H1 (cell line): ENCODE measurements around the gene HSF4. TPM values are rescaled to one million over a fixed set of nuclear protein-coding genes. Genes with fewer than 3 reads are reported as not detected.

Source experiments
- CTCF ChIA-PET: fragments of 300-600 bp; sonication (Branson Sonifier 250); formaldehyde crosslinking; loops from one replicate; lab custom pipeline; 2021; ENCODE audit not compliant: partially characterized antibody; lab: Charles Lee
- POLR2A ChIA-PET: fragments of 300-600 bp; sonication (Branson Sonifier 250); formaldehyde crosslinking; loops from one replicate; lab custom pipeline; 2021; ENCODE audit warnings: inconsistent platforms; ENCODE audit not compliant: partially characterized antibody; lab: Charles Lee
- DNase-seq, 2 experiments: peaks; one replicate each; pipeline versions ENCODE4 v3.0.0 to v3.0.0-alpha.2; 2010 to 2022; ENCODE audit warnings: low spot score in 2 of 2, low read depth in 1 of 2, mixed read lengths in 1 of 2
- FAIRE-seq: peaks from 2 replicates; lab custom pipeline; 2011; peaks lifted over from hg19 to GRCh38; lab: Jason Lieb, UNC
- H2AFZ ChIP-seq: 2 replicates; pipeline ENCODE4 v1.8.1; 2012; ENCODE audit warnings: low read length, inconsistent platforms
- H2AK5ac ChIP-seq: 2 replicates; pipeline ENCODE4 v1.6.1; 2013; ENCODE audit warnings: low read depth, low read length
- H2BK120ac ChIP-seq: replicated peaks from 2 replicates; pipeline ENCODE3; 2013; ENCODE audit warnings: low read depth, low read length, inconsistent platforms
- H2BK12ac ChIP-seq: 2 replicates; pipeline ENCODE4 v1.6.1; 2013; ENCODE audit warnings: low read depth, low read length
- H2BK15ac ChIP-seq: 2 replicates; pipeline ENCODE4 v1.6.1; 2013; ENCODE audit warnings: low read length
- H2BK20ac ChIP-seq: 2 replicates; pipeline ENCODE4 v1.6.1; 2013; ENCODE audit warnings: low read length
- H2BK5ac ChIP-seq: 2 replicates; pipeline ENCODE4 v1.6.1; 2013; ENCODE audit warnings: low read depth, low read length
- H3K14ac ChIP-seq: 2 replicates; pipeline ENCODE4 v1.6.1; 2013; ENCODE audit warnings: inconsistent platforms; ENCODE audit not compliant: insufficient read length
- H3K18ac ChIP-seq: 2 replicates; pipeline ENCODE4 v1.6.1; 2013; ENCODE audit warnings: low read length; ENCODE audit errors: extremely low read depth
- H3K23ac ChIP-seq: 2 replicates; pipeline ENCODE4 v1.6.1; 2013; ENCODE audit warnings: inconsistent platforms; ENCODE audit not compliant: insufficient read length
- H3K23me2 ChIP-seq: 2 replicates; pipeline ENCODE4 v1.6.1; 2013; ENCODE audit warnings: low read depth, low read length
- H3K27ac ChIP-seq: 2 replicates; pipeline ENCODE4 v1.6.1; 2011; ENCODE audit warnings: low read depth, low read length, inconsistent platforms
- H3K27me3 ChIP-seq, 4 experiments: replicated peaks in 1 of 4; 1 replicate in 1 of 4; 2 replicates in 3 of 4; pipeline versions ENCODE4 v1.6.1 to v1.8.1; 2011 to 2013; ENCODE audit warnings: low read length in 3 of 4, mild to moderate bottlenecking in 3 of 4, inconsistent platforms in 2 of 4, mixed read lengths in 2 of 4, moderate library complexity in 1 of 4; ENCODE audit not compliant: control insufficient read depth in 3 of 4, insufficient read depth in 3 of 4; ENCODE audit errors: extremely low read depth in 1 of 4
- H3K36me3 ChIP-seq, 4 experiments: 2 replicates each; pipeline versions ENCODE4 v1.6.1 to v1.8.1; 2011 to 2013; ENCODE audit warnings: mild to moderate bottlenecking in 4 of 4, low read length in 3 of 4, moderate library complexity in 2 of 4, control low read depth in 1 of 4, inconsistent platforms in 1 of 4; ENCODE audit not compliant: insufficient read depth in 4 of 4, control insufficient read depth in 2 of 4
- H3K4ac ChIP-seq: replicated peaks from 2 replicates; pipeline ENCODE3; 2013; ENCODE audit warnings: low read length, low read depth, mixed read lengths, inconsistent platforms; ENCODE audit not compliant: insufficient read length
- H3K4me1 ChIP-seq, 4 experiments: replicated peaks in 1 of 4; 1 replicate in 1 of 4; 2 replicates in 3 of 4; pipeline versions ENCODE4 v1.6.1 to v1.8.1; 2011 to 2013; ENCODE audit warnings: low read length in 3 of 4, inconsistent platforms in 2 of 4, mixed read lengths in 1 of 4; ENCODE audit not compliant: insufficient read depth in 4 of 4, control insufficient read depth in 3 of 4
- H3K4me2 ChIP-seq, 2 experiments: 2 replicates each; pipeline versions ENCODE4 v1.6.1 to v1.8.1; 2011 to 2013; ENCODE audit warnings: low read depth in 2 of 2, low read length in 2 of 2, control low read depth in 1 of 2, inconsistent platforms in 1 of 2, mild to moderate bottlenecking in 1 of 2; ENCODE audit not compliant: insufficient read depth in 1 of 2
- H3K4me3 ChIP-seq, 4 experiments: fragments of 200-600, 300-600 bp in 1 of 4; sonication (generic), shearing (Covaris generic), sonication (Bioruptor Twin) in 1 of 4; 2 replicates each; pipeline versions ENCODE4 v1.5.1 to v1.8.1; 2011 to 2016; ENCODE audit warnings: low read length in 4 of 4, low read depth in 3 of 4, control low read depth in 2 of 4, inconsistent platforms in 2 of 4, mild to moderate bottlenecking in 2 of 4, mixed read lengths in 1 of 4, moderate library complexity in 1 of 4; ENCODE audit not compliant: insufficient read depth in 2 of 4; ENCODE audit errors: extremely low read depth in 1 of 4
- H3K56ac ChIP-seq: replicated peaks from 2 replicates; pipeline ENCODE3; 2013; ENCODE audit warnings: low read depth, mild to moderate bottlenecking, mixed read lengths, low read length, inconsistent platforms; ENCODE audit not compliant: insufficient read length
- H3K79me1 ChIP-seq: 2 replicates; pipeline ENCODE4 v1.6.1; 2013; ENCODE audit warnings: low read depth, low read length, control low read depth
- H3K79me2 ChIP-seq, 2 experiments: 2 replicates each; pipeline versions ENCODE4 v1.6.1 to v1.8.1; 2012 to 2013; ENCODE audit warnings: low read length in 2 of 2, mild to moderate bottlenecking in 2 of 2, inconsistent platforms in 1 of 2; ENCODE audit not compliant: insufficient read depth in 2 of 2, control insufficient read depth in 1 of 2
- H3K9ac ChIP-seq, 4 experiments: replicated peaks in 1 of 4; 1 replicate in 1 of 4; 2 replicates in 3 of 4; pipeline versions ENCODE4 v1.6.1 to v1.8.1; 2011 to 2013; ENCODE audit warnings: low read depth in 3 of 4, low read length in 3 of 4, control low read depth in 2 of 4, mild to moderate bottlenecking in 2 of 4, moderate library complexity in 2 of 4, inconsistent platforms in 1 of 4; ENCODE audit errors: extremely low read depth in 1 of 4
- H3K9me3 ChIP-seq, 2 experiments: 2 replicates each; pipeline versions ENCODE4 v1.6.1 to v1.8.1; 2012 to 2013; ENCODE audit warnings: mild to moderate bottlenecking in 2 of 2, moderate library complexity in 2 of 2, control low read depth in 1 of 2, inconsistent platforms in 1 of 2, low read depth in 1 of 2, low read length in 1 of 2, mixed read lengths in 1 of 2; ENCODE audit not compliant: insufficient read depth in 2 of 2
- H4K20me1 ChIP-seq, 2 experiments: replicated peaks in 1 of 2; 2 replicates each; pipeline versions ENCODE3 to v1.8.1; 2011 to 2013; ENCODE audit warnings: inconsistent platforms in 2 of 2, low read length in 2 of 2, mild to moderate bottlenecking in 1 of 2; ENCODE audit not compliant: insufficient read depth in 2 of 2, control insufficient read depth in 1 of 2
- H4K5ac ChIP-seq: 2 replicates; pipeline ENCODE4 v1.6.1; 2013; ENCODE audit warnings: low read length, low read depth, mixed read lengths, inconsistent platforms; ENCODE audit not compliant: insufficient read length
- H4K8ac ChIP-seq: 2 replicates; pipeline ENCODE4 v1.8.0; 2013; ENCODE audit warnings: mild to moderate bottlenecking, moderate library complexity, low read length, inconsistent platforms; ENCODE audit not compliant: insufficient read depth; ENCODE audit errors: extremely low read depth
- H4K91ac ChIP-seq: replicated peaks from 2 replicates; pipeline ENCODE3; 2013; ENCODE audit warnings: low read length, mixed read lengths, inconsistent platforms; ENCODE audit not compliant: insufficient read length
- MAX ChIP-seq: IDR thresholded peaks from 2 replicates; pipeline ENCODE4 v1.6.1; 2012; ENCODE audit warnings: inconsistent platforms
- POLR2AphosphoS5 ChIP-seq: IDR thresholded peaks from 2 replicates; pipeline ENCODE4 v1.6.1; 2011; ENCODE audit warnings: low read depth, low read length
- TCF12 ChIP-seq: IDR thresholded peaks from 2 replicates; pipeline ENCODE4 v1.6.1; 2011; ENCODE audit warnings: low read depth, mild to moderate bottlenecking, low read length
- WGBS, 2 experiments: shearing (Covaris generic) in 1 of 2; methylation state at CpG; one replicate each; pipeline versions ENCODE4 v1.1.6 to v1.1.7; 2013 to 2015; ENCODE audit warnings: low lambda C conversion rate in 2 of 2, mixed read lengths in 2 of 2, inconsistent platforms in 1 of 2, low coverage in 1 of 2, missing lambda C conversion rate in 1 of 2; ENCODE audit not compliant: insufficient replicate concordance in 2 of 2, insufficient coverage in 1 of 2, insufficient read length in 1 of 2; ENCODE audit errors: extremely low coverage in 1 of 2, missing lambda C conversion rate in 1 of 2; 5-methylcytosine and 5-hydroxymethylcytosine counted together
- polyA plus RNA-seq, 7 experiments: library from polyadenylated mRNA; depleted of rRNA in 3 of 7; stranded (reverse) in 5 of 7; unstranded in 2 of 7; fragments of >200 nt in 5 of 7; fragments of 200-250 nt in 2 of 7; gene quantifications; 1 replicate in 5 of 7; 2 replicates in 1 of 7; 4 replicates in 1 of 7; pipeline versions ENCODE4 v1.2.1 to v1.2.3, GENCODE V29; 2011 to 2013; ENCODE audit warnings: missing spikeins in 2 of 7, mixed read lengths in 2 of 7
- total RNA-seq: library from RNA; stranded (reverse); fragmentation: NEBNext Ultra II Directional; extraction: Animal tissue kit (Norgen Biotek cat#: 25700); gene quantifications from 2 replicates; pipeline ENCODE4 v1.2.1, GENCODE V29; 2021

Gene HSF4
- total and polyA plus RNA-seq, 2 of the 8 experiments (the other 6 are each of a cell fraction or from before 2014, with no cell fraction given) = 0.14 TPM; not detected in 1

- Histone ChIP-seq H3K18ac (no peak overlapping the region), H3K14ac (no peak overlapping the region), H3K9ac (no peak overlapping the region), H2BK12ac (no peak overlapping the region), H3K79me1 (no peaks in the 10 kb centered on the region), H3K79me2 (no peaks in the 10 kb centered on the region), H2AK5ac (no peak overlapping the region), H3K27ac (no peak overlapping the region), H3K23ac (no peak overlapping the region), H4K8ac (no peak overlapping the region), H3K56ac (no peak overlapping the region), H2BK20ac (no peak overlapping the region), H3K27me3 (peaks cover 0 to 2% (median 0%) of the 10 kb centered on the region in 4 experiments; a peak in 1 of 7 replicates), H2AFZ (no peak overlapping the region), H3K4me2 (no peak overlapping the region), H4K91ac (no peak overlapping the region), H2BK15ac (no peak overlapping the region), H3K36me3 (peaks cover 0 to 3% (median 0%) of the 10 kb centered on the region in 4 experiments; a peak in 3 of 8 replicates), H2BK5ac (no peak overlapping the region), H4K5ac (no peak overlapping the region), H3K4ac (no peak overlapping the region), H4K20me1 (peaks cover 0 to 2% of the 10 kb centered on the region in 2 experiments), H3K4me1 (peaks cover 0 to 10% (median 1%) of the 10 kb centered on the region in 4 experiments; a peak in 2 of 7 replicates), H2BK120ac (no peak overlapping the region), H3K4me3 (no peak overlapping the region), H3K9me3 (no peaks in the 10 kb centered on the region), H3K23me2 (no peaks in the 10 kb centered on the region)
- ChIA-PET CTCF (no interaction called here), POLR2A (interaction anchor here (0.6 to 5.4 kb wide), 5 partner anchors 8 to 31 kb away, joined by 3 to 19 read pairs (median 3); partner anchors contain the start of gene TMEM208)
- FAIRE-seq (no peak), DNase-seq (no peak)
- WGBS, 2 experiments = 89% methylated on average over 8 of the region's 8 CpGs; no CpG with 5 or more reads in 1 of the 2 experiments
- TF ChIP-seq POLR2AphosphoS5 (no peak), MAX (no peak), TCF12 (no peak)
These were observed 41.7 kb downstream of the HSF4 start for GRCh38 chr16:67206129-67206837.
